Esophagus mucosa (tissue), 1 donor: ENCODE data around the gene ASPM. TPM values are rescaled to one million over a fixed set of nuclear protein-coding genes. Genes with fewer than 3 reads are reported as not detected.
"Not testable (repeated sequence)": the region's sequence is repeated elsewhere in the genome, so short reads cannot be mapped to it uniquely, and the experiment has no call there.

ENCODE experiments used
- ATAC-seq: fragments of 200-7000 bp; cut with Tn5 transposase; one replicate; pipeline ENCODE4 v1.9.1; 2020
- total RNA-seq: library from RNA; stranded (reverse); gene quantifications from one replicate; pipeline ENCODE4 v1.2.4, GENCODE V29; 2023
- donor health status: DM: yes; HTN: yes; CAD: no.

ASPM gene
- total RNA-seq, 1 donor from 2014 or later: 13.4 TPM

- no peak for ATAC-seq
Observed at GRCh38 chr1:197141575-197141974, 4.9 kb downstream of the ASPM start.

DNA sequence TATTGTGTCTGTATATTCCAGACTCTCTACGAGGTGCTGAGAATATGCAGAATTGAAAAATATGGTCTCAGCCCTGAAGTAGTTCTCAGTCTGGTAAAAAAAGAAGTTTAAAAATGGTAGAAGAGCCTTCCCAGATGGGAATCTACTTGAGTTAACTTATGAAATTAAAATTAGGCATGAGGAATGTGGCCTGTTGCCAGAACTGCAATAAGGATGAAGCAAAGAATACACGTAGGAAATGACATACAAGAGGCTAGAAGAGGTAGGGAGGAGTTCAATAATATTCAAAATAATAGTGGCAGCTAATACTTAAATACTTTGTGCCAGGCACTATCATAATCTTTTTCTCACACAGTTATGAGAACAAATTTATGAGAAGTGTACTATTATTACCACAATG is 6.3 kb downstream of the ASPM start:
- ATAC-seq: no peak

DNA sequence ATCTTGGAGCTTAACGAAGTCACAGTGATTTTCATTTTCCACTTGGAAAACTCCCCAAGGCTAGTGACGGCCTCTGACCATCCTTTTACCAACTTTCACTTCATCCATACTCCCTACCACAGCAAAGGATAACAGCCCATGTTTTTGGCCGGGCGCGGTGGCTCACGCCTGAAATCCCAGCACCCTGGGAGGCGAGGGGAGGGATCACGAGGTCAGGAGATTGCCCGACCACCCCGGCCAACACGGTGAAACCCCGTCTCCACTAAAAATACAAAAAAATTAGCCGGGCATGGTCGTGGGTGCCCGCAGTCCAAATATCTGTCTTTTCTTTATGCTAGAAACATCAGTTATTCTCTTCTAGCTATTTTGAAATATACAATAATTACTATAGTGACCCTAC is 7.3 kb downstream of the ASPM start:
- no peak for ATAC-seq

DNA sequence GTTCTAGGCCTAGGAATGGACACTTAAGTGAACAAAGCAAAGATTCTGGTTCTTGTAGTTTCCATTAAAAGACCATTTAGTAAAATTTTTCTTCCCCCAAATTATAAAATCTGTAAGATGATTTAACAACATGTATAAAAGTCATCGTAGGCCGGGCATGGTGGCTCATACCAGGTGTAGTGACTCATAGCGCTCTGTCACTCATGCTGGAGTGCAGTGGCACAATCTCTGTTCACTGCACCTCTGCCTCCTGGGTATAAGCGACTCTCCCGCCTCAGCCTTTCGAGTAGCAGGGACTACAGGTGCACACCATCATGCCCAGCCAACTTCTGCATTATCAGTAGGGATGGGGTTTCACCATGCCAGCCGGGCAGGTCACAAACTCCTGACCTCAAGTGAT is 9.1 kb downstream of the ASPM start:
- ATAC-seq: no peak

DNA sequence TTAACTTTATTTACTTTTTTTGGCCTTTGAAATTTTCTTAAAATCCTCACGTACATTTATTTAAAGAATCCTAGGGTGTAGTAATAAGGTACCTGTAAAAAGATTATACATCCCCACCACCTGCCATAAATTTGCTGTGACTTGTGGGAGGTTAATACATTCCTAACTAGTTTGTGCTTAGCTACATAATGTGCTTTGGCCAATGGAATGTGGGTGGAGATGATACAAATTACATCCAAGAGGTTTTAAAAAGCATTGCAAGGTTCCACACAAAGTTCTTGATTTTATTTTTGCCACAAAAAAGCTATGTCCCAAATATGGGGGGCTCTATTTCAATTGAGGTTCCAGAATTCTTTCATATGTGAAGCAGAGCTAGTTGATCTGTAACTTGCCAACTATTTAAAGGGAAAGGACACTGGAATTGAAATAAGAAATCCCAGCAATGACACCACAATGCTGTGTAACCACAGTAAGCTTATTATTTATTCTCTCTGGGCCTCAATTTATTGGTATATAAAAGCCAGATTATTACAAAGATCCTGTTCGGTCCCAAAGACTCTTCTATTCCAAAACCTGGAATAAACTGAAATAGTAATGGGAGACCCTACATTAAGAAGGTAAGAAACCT is 15.7 kb downstream of the ASPM start:
- no peak for ATAC-seq

GRCh38 chr1:197129698-197130097 is 16.8 kb downstream of the ASPM start:
- ATAC-seq: no peak

DNA sequence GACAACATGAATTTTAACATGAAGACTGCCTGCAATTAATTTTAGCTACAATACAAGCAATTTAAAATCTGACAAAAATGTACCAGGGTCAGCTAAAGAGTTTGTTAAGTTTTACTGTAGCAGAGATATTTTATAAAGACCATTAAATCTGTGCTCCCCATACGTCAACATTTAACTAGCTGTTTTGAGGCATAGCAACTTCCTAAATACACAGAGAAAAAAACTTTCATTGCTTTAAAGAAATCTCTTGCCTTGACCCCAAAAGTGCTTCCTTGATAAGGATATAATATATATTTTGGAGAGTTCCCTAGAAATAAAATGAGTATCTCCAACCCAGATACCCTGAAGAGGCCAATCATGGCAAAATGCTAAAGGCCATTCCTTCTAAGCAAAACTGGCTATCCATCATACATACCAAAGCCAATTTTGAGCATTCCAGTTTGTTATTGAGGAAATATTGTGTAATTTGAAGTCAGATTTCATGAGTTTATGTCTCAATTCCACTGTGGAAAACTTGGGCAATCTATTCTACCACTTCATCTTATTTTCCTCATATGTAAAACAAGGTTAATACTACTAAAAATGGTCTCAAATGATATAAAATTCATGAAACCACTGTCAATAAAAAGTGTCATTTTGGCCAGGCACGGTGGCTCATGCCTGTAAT is 19.1 kb downstream of the ASPM start:
- no peak for ATAC-seq

DNA sequence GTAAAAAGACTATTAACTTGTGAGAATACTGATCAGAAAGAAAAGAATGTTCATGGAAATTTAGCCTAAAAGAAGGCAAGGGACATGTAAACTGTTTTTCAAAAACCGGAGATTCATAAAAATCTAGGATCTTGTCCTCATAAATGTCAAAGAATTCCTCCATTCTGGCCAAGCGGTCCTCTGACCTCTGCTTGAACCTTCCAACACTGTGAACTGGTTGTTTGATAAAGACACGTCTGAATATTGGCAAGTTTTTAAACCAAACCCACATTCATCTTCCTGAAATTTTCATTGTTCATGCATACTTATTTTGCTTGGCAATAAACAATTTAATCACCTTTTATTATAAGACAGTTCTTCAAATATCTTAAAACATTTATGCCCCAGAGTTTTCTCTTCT is 19.8 kb downstream of the ASPM start:
- no peak for ATAC-seq

GRCh38 chr1:197124376-197124775 is 22.1 kb downstream of the ASPM start:
- no peak for ATAC-seq

DNA sequence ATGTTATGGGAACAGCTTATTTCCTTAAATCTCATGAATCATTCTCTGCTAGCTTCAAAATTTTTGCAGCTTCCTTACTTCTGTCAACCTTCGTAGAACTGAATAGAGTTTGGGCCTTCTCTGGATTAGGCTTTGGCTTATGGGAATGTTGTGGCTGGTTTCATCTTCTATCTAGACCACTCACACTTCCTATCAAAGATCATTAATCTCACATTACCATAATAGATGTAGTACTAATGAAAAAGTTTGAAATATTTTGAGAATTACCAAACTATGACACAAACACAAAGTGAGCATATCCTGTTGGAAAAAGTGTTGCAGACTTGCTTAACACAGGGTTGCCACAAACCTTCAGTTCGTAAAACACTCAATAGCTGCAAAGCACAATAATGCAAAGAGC is 30.3 kb downstream of the ASPM start:
- ATAC-seq: no peak

GRCh38 chr1:197106869-197107268 is 39.6 kb downstream of the ASPM start:
- ATAC-seq: no peak

GRCh38 chr1:197103300-197103699 is 43.2 kb downstream of the ASPM start:
- no peak for ATAC-seq

GRCh38 chr1:197101978-197102377 is 44.5 kb downstream of the ASPM start:
- no peak for ATAC-seq

DNA sequence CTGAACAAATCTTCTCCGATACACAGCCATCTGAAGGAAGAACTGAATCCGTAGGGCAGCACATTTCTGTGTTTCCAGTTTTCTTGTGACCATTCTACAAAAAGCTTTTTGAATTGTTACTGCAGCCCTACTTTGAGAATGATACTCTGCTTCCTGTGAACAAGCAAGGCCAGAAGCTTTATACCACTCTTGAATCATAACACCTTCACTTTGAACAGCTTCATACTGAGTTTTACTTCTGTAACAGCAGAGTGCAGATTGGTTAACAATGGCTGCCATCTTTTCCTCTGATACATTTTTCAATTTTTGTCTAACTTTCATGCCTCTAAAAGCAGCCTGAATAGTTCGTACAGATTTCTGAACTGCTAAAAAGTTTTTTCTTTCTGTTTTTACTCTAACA is 45.8 kb downstream of the ASPM start:
- no peak for ATAC-seq

- ATAC-seq: no peak
Observed at GRCh38 chr1:197099444-197099843, 47.0 kb downstream of the ASPM start.

DNA sequence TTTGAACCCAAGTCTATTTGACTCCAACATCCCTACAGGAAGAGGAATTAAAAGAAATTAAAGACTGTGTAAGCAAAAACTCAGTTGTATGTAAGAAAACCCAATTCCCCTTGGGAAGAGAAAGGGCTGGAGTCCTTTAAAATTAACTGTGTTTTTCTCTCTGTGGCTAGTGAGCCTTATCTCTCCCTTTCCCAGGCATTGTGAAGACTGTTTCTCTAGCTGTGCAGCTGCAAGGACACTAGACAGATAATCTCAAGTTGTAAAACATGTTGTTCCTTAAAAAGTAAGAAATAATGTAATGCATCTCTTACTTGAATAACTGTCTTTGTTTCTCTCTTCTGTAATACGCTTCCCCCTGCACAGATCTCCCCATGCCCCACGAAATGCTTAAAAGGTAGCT is 49.5 kb downstream of the ASPM start:
- ATAC-seq: not testable (repeated sequence)

DNA sequence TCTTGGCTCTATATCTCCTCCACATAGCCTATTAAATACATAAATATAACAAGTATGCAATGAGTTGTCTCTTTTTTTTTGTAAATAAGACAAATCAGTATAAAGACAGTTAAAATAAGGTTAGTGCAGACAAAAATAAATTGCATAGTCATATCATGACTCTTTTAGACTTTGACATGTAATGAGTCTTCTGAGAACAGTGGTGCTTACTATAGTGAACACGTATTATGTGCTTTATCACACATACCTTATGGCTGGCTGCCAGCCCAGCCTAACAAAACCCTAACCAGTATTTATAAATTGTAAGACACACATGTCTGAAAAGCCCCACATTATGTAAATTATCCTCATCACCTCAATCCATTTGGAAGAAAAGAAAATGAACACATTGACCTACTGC is 50.3 kb downstream of the ASPM start:
- ATAC-seq: no peak

GRCh38 chr1:197093226-197093885 is 53.1 kb downstream of the ASPM start:
- no peak for ATAC-seq

DNA sequence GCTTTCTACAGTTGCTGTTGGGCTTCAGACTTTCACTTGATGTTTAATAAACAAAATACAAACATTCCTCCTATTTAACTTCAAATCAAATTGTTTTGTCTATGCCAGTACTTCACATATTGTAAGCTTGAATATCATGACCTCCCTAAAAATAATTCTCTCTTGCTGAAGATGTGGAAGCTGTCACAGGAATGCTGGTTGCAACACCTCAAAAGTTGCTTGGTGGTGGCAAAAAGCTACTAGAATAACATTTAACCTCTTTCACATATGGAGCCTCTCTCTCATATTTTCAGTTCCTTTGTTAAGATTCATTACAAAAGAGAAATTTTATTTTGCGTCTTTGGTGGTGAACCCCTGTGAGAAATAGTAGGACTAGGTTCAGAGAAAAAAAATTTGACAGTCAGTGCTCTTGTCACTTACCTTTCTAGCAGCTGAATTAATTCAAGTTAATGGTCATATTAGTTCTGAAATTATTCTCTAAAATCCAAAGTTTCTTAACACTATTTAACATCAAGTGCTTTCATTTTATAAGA is 53.9 kb downstream of the ASPM start:
- ATAC-seq: no peak

GRCh38 chr1:197083474-197083873 is 63.0 kb downstream of the ASPM start:
- no peak for ATAC-seq

DNA sequence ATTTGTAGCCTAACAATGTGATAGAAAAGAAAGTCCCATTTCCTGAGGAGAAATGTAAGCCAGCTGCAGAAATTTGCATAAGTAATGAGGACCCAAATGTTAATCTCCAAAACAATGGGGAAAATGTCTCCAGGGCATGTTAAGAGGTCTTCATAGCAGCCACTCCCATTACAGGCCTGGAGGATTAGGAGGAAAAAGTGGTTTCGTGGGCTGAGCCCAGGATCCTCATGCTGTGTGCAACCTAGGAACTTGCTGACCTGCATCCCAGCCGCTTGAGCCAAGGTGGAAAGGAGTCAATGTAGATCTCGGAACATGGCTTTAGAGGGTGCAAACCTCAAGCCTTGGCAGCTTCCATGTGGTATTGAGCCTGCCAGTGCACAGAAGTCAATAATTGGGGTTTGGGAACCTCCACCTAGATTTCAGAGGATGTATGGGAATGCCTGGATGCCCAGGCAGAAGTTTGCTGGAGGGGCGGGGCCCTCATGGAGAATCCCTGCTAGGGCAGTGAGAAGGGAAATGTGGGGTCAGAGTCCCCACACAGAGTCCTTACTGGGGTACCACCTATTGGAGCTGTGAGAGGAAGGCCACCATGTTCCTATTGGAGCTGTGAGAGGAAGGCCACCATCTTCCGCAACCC is 65.2 kb downstream of the ASPM start:
- no peak for ATAC-seq

DNA sequence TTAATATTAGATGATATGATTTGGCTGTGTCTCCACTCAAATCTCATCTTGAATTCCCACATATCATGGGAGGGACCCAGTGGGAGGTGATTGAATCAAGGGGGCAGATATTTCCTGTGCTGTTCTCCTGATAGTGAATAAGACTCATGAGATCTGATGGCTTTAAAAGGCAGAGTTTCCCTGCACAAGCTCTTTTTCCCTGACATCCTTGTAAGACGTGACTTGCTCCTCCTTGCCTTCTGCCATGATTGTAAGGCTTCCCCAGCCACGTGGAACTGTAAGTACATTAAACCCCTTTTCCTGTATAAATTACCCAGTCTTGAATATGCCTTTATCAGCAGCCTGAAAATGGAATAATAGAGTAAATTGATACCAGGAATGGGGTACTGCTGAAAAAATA is 66.1 kb downstream of the ASPM start:
- no peak for ATAC-seq

- no peak for ATAC-seq
Observed at GRCh38 chr1:197076585-197076984, 69.9 kb downstream of the ASPM start.

DNA sequence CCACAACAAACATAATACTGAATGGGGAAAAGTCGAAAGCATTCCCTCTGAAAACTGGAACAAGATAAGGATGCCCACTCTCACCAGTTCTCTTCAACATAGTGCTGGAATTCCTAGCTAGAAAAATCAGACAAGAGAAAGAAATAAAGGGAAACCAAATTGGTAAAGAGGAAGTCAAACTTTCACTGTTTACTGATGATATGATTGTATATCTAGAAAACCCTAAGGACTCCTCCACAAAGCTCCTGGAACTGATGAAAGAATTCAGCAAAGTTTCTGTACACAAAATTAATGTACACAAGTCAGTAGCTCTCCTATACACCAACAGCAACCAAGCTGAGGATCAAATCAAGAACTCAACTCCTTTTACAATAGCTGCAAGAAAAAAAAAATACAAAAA is 72.5 kb downstream of the ASPM start:
- ATAC-seq: no peak
